HG02571 (cell line): ENCODE measurements around the gene SPATA31C1.
"Not testable (repeated sequence)": the region's sequence is repeated elsewhere in the genome, so short reads cannot be mapped to it uniquely, and the experiment has no call there.

ENCODE experiments used
- ATAC-seq: cut with Tn5 transposase; IDR thresholded peaks from one replicate; pipeline ENCODE4 v1.9.1; 2021; ENCODE audit warnings: mild to moderate bottlenecking, moderate library complexity; ENCODE audit not compliant: unreplicated experiment

Gene SPATA31C1

DNA sequence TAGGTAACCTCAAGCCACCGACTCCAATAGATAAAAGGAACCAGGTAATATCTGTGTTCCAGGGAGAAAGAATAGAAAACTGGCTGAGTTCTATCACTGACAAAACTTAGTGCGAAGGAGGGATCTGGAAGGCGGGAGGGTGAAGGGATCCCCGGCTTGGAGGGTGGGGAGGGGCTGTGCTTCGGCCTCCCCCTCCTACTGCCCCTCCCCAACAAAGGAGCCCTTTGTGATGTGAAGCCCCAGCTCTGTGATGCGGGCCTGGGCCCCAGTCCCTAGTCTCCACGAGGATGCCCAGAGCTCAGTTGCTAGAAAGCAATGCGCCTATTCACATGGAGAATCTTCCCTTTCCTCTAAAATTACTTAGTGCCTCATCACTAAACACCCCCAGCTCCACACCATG, at the start of gene SPATA31C1:
SPATA31C1 (plus strand) TSS at position 301 of the 400 bp plus-strand sequence.
- not testable (repeated sequence) for ATAC-seq

DNA sequence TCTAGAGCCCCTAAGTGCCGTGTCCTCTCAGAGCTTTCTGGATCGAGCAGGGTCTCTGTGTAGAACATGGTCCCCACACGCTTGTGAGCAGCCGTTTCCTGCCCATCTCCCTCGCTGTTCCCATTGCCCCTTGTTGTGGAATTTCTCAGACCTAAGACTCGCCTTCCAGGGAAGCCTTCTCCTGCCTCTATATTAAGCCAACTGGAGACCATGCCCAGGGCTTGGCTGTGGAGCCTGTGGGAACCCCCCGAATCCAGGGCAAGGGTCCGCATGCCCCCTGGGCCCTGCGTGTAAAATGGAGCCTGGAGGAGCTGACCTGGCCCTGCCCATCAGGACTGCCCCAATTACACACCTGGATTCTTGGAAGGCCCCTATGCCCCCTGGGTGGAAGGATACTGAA, 49.6 kb upstream of the SPATA31C1 start:
- ATAC-seq = no peak

DNA sequence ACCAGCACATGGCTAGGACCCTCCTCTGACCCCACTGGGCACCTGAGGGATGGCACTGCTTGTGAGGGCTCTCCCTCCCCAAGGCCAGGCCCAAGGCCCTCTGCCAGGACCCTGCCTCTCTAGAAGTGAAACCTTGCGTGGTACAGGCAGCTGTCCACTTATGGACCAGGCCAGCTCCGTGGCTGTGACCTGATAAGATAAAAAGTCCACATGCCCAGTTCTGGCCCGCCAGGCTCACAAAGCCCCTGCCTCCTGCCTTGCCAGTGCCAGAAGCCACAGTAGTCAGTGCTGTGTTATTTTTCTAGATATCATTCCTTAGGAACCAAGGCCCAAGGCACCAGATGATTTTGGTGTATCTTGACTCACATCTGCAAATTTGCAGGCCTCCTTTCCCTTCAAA, 49.1 kb upstream of the SPATA31C1 start:
- no peak for ATAC-seq

DNA sequence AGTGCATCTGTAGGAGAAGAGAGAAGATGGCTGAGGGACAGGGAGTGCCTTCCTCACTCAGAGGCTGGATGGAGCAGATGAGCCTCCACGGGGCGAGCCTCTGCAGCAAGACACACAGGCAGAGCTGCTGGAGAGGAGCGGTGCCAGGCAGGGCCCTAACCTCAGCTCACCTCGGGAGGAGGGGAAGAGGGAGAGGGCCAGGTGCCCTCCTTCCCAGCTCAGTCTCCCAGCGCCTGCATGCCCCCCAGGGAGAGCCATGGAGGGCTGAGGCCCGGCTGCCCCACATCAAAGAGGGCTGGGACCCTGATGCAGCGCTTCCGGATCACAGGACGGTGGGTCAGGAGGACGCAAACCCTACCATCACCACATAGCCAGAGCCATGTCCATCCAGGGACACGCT, 48.7 kb upstream of the SPATA31C1 start:
- ATAC-seq = no peak

DNA sequence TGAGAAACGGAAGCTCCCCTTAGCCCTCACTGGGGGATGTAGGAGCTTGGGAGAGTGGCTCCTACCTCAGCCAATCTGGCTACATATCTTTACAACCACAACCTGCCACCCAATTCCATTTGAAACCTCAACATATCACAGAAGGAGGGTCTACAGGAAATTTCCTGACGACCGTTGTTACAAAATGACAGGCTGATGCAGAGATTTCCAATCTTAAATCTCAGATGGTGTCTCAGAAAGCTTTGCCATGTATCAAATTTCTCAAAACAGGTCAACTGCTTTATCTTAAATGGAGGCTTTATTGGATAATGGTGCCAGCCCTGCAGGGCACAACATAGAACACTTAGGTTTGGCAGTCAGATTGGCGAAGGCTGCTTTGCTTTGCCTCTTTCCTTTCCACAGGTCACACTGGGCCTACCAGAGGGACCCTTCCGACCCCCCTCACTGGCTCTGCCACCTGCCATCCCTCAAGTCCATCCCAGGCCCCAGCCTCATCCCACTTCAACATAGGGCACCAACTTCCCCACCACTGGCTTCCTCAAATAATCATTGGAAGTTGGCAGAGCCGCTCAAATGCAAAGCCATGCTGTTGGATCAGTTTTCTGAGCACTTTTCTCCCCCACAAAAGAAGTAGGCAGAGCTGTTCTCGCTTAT, 46.2 kb upstream of the SPATA31C1 start:
- ATAC-seq = no peak

DNA sequence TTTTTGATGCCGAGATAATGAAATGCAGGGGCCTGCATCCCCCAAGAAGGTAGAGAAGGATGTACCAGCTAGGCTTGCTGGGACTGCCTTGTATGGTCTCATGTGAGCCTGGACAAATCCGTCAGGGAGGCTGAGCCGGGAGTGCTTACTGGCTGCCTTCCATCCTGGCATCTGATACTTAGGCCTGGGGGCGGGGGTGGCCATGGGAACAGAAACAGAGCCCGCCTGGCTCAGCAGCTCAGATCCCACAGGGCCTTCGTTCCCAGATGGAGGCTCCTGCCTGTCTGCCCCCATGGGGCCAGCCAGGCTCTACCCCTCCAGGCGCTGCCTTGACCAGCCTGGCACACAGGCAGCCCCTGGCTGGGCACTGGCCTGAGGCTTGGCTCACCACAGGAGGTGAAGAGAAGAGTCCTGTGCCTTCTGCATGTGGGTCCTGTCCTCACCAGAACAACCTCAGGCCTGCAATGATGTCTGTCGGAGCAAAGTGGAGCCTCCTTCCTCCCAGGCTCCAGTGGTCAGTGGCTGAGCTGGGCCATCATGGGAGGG, 45.6 kb upstream of the SPATA31C1 start:
- no peak for ATAC-seq

DNA sequence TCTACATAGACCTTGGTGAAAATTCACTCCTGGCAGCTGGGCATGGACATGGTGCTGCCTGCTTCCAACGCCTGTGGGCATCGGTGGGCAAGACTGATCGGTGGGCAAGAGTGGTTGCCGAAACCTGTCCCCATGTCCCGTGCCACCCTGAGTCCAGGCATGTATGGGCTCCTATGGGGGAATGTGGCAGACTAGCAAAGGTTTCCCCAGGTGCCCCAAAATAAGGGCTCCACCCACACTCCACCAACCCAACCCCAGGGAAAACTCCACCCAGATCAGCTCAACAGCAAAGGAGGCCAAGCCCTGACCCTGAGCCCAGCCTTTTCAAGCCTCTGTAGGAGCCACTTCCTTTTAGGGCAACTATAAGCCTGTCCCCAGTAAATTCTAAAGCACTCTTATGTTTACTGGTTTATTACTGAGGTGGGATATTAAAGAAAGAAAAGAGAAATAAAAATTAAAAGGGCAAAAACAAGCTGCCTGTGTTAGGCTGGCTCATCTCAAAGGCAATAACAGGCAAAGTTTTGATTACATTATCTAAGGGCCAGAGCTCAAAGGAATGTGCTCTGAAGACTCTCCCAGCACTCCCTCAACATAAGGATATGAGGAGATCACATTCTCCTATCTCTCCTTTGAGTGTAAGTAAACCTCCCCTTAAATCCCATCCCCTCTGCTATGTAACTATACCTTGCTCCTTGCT, 44.0 kb upstream of the SPATA31C1 start:
- no peak for ATAC-seq

DNA sequence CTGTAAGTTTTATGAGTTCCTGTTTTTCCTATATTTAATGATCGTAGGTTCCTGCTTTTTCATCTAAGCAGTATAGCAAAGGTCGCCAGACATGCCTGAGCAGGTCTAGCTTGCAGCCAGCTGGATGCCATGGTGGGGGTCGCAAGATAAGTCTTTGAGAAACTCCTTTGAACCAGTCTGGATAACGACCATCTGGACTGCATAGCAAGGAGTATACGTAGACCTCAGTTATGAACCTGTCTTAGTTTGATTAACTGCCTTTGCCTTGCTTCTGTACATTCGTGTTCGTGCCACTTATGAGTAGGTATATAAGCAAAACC, 43.5 kb upstream of the SPATA31C1 start:
- no peak for ATAC-seq

DNA sequence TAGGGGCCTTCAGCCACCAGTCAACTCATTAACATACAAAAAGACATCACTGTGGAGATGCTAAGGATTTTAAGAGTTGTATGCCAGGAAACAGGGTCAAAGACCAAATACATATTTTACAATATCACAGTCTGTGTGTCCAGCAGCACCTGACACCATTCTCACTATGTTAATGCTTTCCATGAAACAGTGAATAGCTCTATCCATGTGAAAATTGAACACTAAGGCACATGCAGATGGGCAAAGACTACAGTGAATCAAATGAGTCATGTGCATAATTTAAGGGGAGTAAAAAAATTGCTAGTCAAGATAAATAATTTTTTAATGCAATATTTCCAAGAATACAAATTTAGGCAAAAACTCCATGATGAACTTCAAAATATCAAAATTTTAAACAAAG, 42.7 kb upstream of the SPATA31C1 start:
- ATAC-seq = no peak

DNA sequence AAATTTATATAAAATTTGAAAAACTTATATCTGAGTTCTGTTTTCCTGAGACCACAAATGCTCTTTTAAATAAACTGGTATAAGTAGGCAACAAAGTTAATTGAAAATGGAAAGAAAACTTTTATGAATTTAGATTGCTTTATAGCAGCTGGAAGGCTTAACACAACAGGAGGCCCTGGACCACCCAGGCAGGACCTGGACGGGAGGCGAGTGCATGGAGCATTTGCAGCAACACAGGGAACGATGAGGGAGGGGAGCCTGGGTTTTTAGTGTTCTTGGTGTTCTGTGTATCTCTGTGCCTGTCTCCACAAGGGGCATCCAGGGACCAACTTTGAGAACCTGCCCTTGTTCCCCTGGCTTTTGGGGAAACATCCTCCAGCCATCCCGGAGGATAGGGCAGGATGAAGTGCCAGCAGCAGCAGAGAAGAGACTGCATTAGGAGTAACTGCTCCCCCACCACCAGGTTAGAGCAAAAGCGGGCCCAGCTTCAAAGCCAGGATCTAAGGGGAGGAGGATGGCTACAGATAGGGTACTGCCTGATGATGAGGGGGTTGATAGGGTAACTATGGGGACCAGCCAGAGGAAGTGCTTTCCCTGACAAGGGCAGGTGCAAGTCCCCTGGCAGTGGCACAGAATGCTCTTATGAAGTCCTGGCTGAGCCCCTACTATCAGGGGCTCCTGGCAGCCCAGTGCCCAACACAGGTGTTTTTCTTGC, 41.8 kb upstream of the SPATA31C1 start:
- ATAC-seq = no peak

DNA sequence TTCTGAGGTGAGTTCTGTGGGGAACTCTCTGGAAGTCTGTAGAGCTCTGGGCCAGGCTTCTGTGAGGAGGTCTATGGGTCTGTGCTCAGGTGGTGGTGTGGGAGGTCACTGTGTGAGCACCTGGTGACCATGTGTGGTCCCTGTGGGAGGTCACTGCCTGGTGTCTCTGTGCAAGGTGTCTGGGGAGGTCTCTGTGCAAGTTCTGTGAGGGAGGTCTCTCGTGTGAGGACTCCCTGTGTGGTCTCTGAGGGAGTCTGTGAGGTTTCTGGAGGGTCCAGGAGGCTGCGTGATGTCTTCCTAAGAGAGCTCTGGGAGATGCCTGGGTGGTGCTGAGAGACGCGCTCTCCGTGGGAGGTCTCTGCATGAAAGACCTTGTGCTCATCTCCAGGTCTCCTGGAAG, 41.1 kb upstream of the SPATA31C1 start:
- no peak for ATAC-seq

DNA sequence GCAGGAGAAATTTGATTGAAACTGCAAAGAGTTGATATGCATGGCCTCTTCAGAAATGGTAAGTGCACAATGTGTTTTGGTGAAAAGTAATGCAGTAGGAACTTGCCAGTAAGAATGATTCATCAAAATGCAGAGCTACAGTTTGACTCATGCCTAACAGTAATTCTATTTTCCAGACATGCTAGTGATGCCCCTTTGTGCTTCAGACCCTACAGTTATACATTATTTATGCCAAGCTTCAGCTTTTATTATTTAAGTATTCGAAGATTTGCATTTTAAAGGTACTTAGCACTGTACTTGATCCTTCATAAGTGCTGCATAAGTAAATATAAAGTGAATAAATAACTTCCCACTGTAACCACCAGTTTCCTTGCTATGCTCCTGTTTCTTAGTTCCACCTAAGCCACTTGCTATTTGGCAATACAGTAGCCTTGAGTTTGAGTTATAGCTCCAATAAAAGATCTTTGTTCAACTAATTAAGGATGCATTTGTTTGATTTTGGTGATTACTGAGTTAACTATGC, 38.7 kb upstream of the SPATA31C1 start:
- no peak for ATAC-seq

DNA sequence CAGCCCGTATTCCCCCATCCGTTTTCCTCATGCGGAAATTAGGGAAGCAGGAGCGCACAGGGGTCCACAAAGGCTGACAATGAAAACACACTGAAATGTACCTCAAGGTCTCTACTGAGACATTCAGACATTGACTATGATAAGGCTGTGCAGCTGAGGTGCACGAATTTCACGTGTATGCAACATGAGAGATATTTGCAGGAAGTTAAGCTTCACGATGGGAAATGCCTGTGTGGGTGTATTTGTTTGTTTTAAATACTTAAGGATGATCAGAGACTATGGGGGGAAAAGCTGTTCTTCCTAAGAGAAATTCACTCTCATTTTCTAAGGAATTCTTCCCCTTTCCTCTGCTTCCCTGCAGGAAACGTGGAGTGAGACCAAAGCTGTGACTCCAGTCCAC, 37.6 kb upstream of the SPATA31C1 start:
- no peak for ATAC-seq

DNA sequence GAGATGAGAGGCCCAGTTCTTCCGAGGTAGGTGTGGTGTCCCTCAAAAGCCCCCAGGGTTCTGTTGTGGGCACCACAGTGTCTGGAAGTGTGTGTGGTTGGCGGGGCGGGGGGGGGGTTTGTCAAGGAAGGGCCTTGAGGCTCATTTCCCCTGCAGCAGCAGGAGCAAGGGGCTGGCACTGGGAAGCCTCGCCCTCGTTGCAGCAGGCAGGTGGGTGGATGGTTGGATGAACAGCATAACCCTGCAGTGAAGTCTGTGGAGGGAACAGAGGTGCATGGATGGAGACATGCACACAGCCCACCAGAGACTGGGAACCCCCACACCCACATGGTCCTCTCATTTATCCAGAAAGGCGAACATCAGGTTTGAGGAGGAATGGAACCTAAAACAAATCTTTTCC, 37.1 kb upstream of the SPATA31C1 start:
- ATAC-seq = no peak

DNA sequence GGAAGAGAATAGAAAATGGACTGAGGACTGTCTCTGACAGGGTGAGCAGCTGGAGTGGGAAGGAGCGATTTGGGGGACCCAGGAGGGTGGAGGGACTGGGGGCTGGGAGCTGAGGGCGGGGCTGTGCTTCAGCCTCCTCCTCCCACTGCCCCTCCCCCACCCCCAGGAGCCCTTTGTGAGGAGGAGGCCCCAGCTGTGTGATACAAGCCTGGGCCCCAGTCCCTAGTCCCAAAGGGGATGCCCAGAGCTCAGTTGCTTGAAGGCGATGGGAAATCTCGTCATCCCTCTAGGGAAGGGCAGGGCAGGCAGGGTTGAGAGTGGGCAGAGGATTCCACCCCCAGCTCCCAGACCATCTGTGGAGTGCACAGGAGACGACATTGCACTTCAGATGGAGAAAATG, 35.1 kb upstream of the SPATA31C1 start, which contains the start of gene SPATA31E1:
SPATA31E1 (plus strand) TSS at position 251 of the 400 bp plus-strand sequence; CDS start at position 266, 15 bp downstream.
- ATAC-seq = no peak

DNA sequence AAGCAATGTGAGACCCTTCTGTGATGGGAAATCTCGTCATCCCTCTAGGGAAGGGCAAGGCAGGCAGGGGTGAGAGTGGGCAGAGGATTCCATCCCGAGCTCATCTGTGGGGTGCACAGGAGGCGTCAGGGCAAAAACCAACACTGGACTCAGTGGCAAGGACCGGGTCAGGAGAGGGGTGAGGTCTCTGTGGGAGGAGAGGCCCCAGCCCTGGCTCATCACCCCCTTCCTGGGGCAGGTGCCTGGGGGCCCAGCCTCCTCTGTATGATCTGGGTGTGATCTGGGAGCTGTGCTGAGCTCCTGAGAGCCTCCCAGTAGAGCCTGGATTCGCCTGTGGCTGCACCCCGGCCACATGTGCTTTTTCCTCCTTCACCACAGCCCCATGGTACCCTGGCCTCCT, 34.5 kb upstream of the SPATA31C1 start:
- no peak for ATAC-seq

DNA sequence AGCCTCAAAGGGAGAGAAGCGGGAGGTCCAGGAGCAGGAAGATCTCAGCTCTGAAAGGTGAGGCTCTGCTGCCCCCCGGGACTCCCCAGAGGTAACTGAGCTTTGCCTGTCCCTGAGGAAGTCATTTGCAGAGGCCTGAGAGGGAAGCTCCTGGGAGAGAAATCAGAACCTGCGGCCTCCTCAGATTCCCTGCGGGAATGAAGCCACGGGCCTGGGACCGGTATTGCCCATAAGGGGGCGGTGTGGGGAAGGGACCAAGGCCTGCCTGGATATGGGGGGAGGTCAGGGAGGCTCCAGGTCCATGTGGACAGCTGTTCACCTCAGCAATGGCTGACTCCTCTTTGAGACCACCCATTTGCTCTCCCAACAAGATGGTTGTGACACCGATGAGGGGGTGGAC, 33.8 kb upstream of the SPATA31C1 start:
- no peak for ATAC-seq

DNA sequence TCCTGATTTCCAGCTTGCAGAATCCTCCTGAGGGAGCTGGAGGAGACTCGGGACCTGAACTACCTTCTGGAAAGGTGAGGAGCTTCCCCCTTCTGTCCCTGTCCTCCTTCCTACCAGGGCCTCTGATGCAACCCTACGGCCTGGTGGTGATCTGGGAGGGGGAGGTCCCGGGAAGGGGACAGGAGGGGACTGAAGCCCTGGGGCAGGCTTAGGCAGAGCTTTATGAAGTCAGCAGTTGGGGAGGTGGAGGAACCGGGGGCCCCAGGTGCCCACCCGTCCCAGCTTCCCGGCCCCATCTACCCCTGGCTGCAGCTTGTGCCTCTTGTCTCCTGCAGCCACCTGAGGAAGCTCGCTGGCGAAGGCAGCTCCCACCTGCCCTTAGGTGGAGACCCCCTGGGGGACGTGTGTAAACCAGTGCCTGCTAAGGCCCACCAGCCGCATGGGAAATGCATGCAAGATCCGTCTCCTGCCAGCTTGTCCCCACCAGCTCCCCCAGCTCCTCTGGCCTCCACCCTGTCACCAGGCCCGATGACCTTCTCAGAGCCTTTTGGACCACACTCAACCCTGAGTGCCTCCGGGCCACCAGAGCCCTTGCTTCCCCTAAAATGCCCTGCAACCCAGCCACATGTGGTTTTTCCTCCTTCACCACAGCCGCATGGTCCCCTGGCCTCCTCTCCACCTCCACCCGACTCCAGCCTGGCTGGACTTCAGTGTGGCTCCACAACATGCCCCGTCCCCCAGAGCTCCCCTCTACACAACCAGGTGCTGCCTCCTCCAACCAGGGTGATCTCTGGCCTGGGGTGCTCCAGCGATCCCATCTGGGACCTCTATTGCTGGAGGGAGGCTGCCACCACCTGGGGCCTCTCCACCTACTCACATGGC, 32.9 kb upstream of the SPATA31C1 start:
- no peak for ATAC-seq

DNA sequence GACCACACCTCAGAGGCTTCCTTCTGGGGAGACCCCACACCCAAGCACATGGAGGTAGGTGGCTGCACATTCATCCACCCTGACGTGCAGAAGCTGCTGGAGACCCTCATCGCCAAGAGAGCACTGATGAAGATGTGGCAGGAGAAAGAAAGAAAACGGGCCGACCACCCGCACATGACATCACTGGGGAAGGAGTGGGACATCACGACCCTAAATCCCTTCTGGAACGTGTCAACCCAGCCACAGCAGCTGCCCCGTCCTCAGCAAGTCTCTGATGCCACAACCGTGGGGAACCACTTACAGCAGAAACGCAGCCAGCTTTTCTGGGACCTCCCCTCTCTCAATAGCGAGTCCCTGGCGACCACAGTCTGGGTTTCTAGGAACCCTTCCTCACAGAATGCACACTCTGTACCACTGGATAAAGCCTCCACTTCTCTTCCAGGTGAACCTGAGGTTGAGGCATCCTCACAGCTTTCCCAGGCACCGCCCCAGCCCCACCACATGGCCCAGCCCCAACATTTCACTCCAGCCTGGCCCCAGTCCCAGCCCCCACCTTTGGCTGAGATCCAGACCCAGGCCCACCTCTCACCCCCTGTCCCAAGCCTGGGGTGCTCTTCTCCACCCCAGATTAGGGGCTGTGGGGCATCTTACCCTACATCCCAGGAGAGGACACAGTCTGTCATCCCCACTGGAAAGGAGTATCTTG, 32.1 kb upstream of the SPATA31C1 start:
- no peak for ATAC-seq
